H1 (cell line): ENCODE data around the gene TCF20. TPM values are rescaled to one million over a fixed set of nuclear protein-coding genes. Genes with fewer than 3 reads are reported as not detected.

Source experiments
- ASH2L ChIP-seq: fragments of 200-600, 300-600 bp; sonication (generic); IDR thresholded peaks from one replicate; pipeline ENCODE4 v1.7.1; 2017; ENCODE audit warnings: low read length
- BACH1 ChIP-seq: IDR thresholded peaks from 2 replicates; pipeline ENCODE4 v1.6.1; 2012; ENCODE audit warnings: low read length, improper control_type of control experiment
- BRCA1 ChIP-seq: IDR thresholded peaks from 2 replicates; pipeline ENCODE4 v1.6.1; 2012; ENCODE audit warnings: low read depth, low read length, improper control_type of control experiment
- CREB1 ChIP-seq: IDR thresholded peaks from 2 replicates; pipeline ENCODE4 v1.6.1; 2012; ENCODE audit warnings: inconsistent platforms
- CTBP2 ChIP-seq: IDR thresholded peaks from 2 replicates; pipeline ENCODE4 v1.7.0; 2011; ENCODE audit warnings: borderline replicate concordance, mild to moderate bottlenecking, moderate library complexity, mixed read lengths, low read length; ENCODE audit not compliant: insufficient read depth, insufficient read length
- CTCF ChIP-seq, 3 experiments: IDR thresholded peaks; 1 replicate in 2 of 3; 2 replicates in 1 of 3; pipeline versions ENCODE4 v1.5.1 to v1.6.1; 2011; ENCODE audit warnings: low read length in 3 of 3, mild to moderate bottlenecking in 3 of 3, inconsistent platforms in 2 of 3, low read depth in 1 of 3, moderate library complexity in 1 of 3; ENCODE audit not compliant: insufficient read depth in 1 of 3; ENCODE audit errors: control extremely low read depth in 1 of 3
- E2F6 ChIP-seq: IDR thresholded peaks from 2 replicates; pipeline ENCODE4 v1.6.1; 2012; ENCODE audit warnings: inconsistent platforms
- EP300 ChIP-seq, 2 experiments: IDR thresholded peaks; 1 replicate in 1 of 2; 2 replicates in 1 of 2; pipeline ENCODE4 v1.6.1; 2011 to 2012; ENCODE audit warnings: low read depth in 2 of 2, low read length in 2 of 2, mild to moderate bottlenecking in 2 of 2, borderline replicate concordance in 1 of 2, inconsistent platforms in 1 of 2, moderate library complexity in 1 of 2
- GTF2F1 ChIP-seq: IDR thresholded peaks from 2 replicates; pipeline ENCODE4 v1.6.1; 2012; ENCODE audit warnings: low read depth, low read length, improper control_type of control experiment, borderline replicate concordance
- KDM4A ChIP-seq: IDR thresholded peaks from one replicate; pipeline ENCODE4 v1.7.1; 2012; ENCODE audit warnings: low read depth, mild to moderate bottlenecking, moderate library complexity, low read length, inconsistent platforms; ENCODE audit not compliant: severe bottlenecking
- MAX ChIP-seq: IDR thresholded peaks from 2 replicates; pipeline ENCODE4 v1.6.1; 2012; ENCODE audit warnings: inconsistent platforms
- RFX5 ChIP-seq: IDR thresholded peaks from 2 replicates; pipeline ENCODE4 v1.6.1; 2011; ENCODE audit warnings: low read depth, low read length, improper control_type of control experiment, borderline replicate concordance
- RNF2 ChIP-seq: fragments of 200-900, 300-1000 bp; sonication (generic); IDR thresholded peaks from 2 replicates; pipeline ENCODE4 v1.7.1; 2016; ENCODE audit warnings: borderline replicate concordance, low read depth, mild to moderate bottlenecking, antibody characterized with exemption, low read length; ENCODE audit not compliant: poor library complexity, severe bottlenecking; ENCODE audit errors: missing control alignments
- SIRT6 ChIP-seq: IDR thresholded peaks from one replicate; pipeline ENCODE4 v1.7.1; 2012; ENCODE audit warnings: low read length, inconsistent platforms
- SP2 ChIP-seq: IDR thresholded peaks from 2 replicates; pipeline ENCODE4 v1.6.1; 2012; ENCODE audit warnings: mild to moderate bottlenecking, low read length, inconsistent platforms
- TAF1 ChIP-seq: IDR thresholded peaks from 2 replicates; pipeline ENCODE4 v1.6.1; 2011; ENCODE audit warnings: mild to moderate bottlenecking, low read depth, low read length
- TCF12 ChIP-seq: IDR thresholded peaks from 2 replicates; pipeline ENCODE4 v1.6.1; 2011; ENCODE audit warnings: low read depth, mild to moderate bottlenecking, low read length
- TEAD4 ChIP-seq: IDR thresholded peaks from 2 replicates; pipeline ENCODE4 v1.6.1; 2012; ENCODE audit warnings: low read depth, low read length, inconsistent platforms, mixed read lengths
- polyA plus RNA-seq, 7 experiments: library from polyadenylated mRNA; depleted of rRNA in 3 of 7; stranded (reverse) in 5 of 7; unstranded in 2 of 7; fragments of >200 nt in 5 of 7; fragments of 200-250 nt in 2 of 7; gene quantifications; 1 replicate in 5 of 7; 2 replicates in 1 of 7; 4 replicates in 1 of 7; pipeline versions ENCODE4 v1.2.1 to v1.2.3, GENCODE V29; 2011 to 2013; ENCODE audit warnings: missing spikeins in 2 of 7, mixed read lengths in 2 of 7
- total RNA-seq: library from RNA; stranded (reverse); fragmentation: NEBNext Ultra II Directional; extraction: Animal tissue kit (Norgen Biotek cat#: 25700); gene quantifications from 2 replicates; pipeline ENCODE4 v1.2.1, GENCODE V29; 2021

TCF20 gene
- total and polyA plus RNA-seq, 2 of the 8 experiments (the other 6 are each of a cell fraction or from before 2014, with no cell fraction given) = 22.0 to 79.8 TPM

DNA sequence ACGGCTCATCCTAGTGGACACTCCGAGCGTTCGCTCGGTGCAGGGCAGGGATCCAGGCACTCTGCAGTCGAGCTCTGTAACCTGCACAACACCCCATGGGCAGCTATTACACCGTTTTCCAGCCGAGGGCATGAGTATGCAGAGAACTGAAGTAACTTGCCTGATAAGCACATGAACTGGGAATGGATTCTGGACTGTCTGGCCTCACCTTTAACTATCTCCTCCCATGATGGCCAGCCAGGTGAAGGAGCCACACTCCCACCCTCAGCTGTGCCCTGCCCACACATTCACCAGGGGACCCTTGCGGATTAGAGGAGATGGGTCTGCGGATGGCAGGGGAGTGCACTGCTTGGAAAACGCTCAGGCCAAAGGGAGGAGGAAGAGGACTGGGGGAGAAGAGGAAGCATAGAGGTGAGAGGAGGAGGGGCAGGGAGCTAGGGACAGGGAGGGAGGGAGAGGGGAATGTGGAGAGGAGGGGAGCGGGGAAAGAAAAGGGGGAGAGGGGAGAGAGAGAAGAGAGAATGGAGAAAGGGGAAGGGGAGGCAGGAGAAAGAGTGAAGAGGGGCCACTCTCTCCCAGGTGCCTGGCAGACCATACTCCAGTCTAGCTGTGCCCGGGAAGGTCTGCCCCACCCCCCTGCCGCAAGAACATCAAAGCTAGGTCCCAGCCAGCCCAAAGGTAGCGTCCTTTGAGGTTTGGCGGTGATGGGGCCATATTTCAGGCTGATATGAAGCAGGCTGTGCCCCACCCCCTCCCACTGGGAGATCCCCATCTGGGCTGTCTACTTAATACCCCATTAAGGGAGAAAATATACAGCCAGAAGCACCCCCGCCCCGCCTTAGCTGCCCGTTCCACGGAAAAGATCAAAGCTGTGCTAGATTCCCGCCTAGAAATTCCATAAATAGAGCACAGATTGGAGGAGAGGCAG, 33.2 kb upstream of the TCF20 start (continued):
- TF ChIP-seq E2F6 (no peak), TCF12 (peak; percentile 46; the same call in 1 of the 2 replicates), ASH2L (no peak), BACH1 (no peak), GTF2F1 (no peak), RNF2 (no peak), SIRT6 (no peak), CTBP2 (peak; percentile 93), RFX5 (no peak), BRCA1 (no peak), SP2 (no peak), CREB1 (no peak), CTCF (IDR thresholded peaks at IDR 0.05; ENCODE audit: control extremely low read depth in 1 of 3, insufficient read depth in 1 of 3, low read depth in 1 of 3, low read length in 3 of 3) (peak in 2 of 3 experiments; percentile 25 to 28; a peak in 2 of 4 replicates), KDM4A (no peak), TAF1 (no peak), MAX (0 out of 2 replicates have a peak, but pooled peaks have one; percentile 24), TEAD4 (peak; percentile 50; the same call in 1 of the 2 replicates), EP300 (IDR thresholded peaks at IDR 0.05; ENCODE audit: borderline replicate concordance in 1 of 2, low read depth in 2 of 2, low read length in 2 of 2) (no peak)
- TF ChIP-seq, all 59 proteins: peak for 7
